Osteocyte (in vitro differentiated cells): ENCODE measurements around the gene CASP4. TPM values are rescaled to one million over a fixed set of nuclear protein-coding genes. Genes with fewer than 3 reads are reported as not detected.
"Not testable (repeated sequence)": the region's sequence is repeated elsewhere in the genome, so short reads cannot be mapped to it uniquely, and the experiment has no call there.

Experiments
- DNase-seq: peaks from one replicate; pipeline ENCODE4 v3.0.0; 2021; ENCODE audit warnings: mixed read lengths; ENCODE audit not compliant: unreplicated experiment; ENCODE audit errors: extremely low spot score
- H3K27ac Mint-ChIP-seq: one replicate; pipeline ENCODE4 v1.8.0; 2021; ENCODE audit warnings: mild to moderate bottlenecking, mixed read lengths; ENCODE audit not compliant: unreplicated experiment
- H3K27me3 Mint-ChIP-seq: one replicate; pipeline ENCODE4 v1.8.0; 2021; ENCODE audit warnings: mixed read lengths; ENCODE audit not compliant: unreplicated experiment
- H3K36me3 Mint-ChIP-seq: one replicate; pipeline ENCODE4 v1.8.0; 2021; ENCODE audit warnings: mixed read lengths; ENCODE audit not compliant: unreplicated experiment
- H3K4me1 Mint-ChIP-seq: one replicate; pipeline ENCODE4 v1.8.0; 2021; ENCODE audit warnings: mixed read lengths; ENCODE audit not compliant: unreplicated experiment
- H3K4me3 Mint-ChIP-seq: one replicate; pipeline ENCODE4 v1.8.0; 2021; ENCODE audit warnings: mild to moderate bottlenecking, moderate library complexity, mixed read lengths; ENCODE audit not compliant: unreplicated experiment
- H3K9me3 Mint-ChIP-seq: one replicate; pipeline ENCODE4 v1.8.0; 2021; ENCODE audit warnings: mixed read lengths; ENCODE audit not compliant: unreplicated experiment
- CTCF ChIP-seq: fragments of 200-600 bp; sonication (generic); IDR thresholded peaks from 2 replicates; pipeline ENCODE4 v1.5.0; 2021; ENCODE audit warnings: antibody characterized with exemption, mild to moderate bottlenecking, moderate library complexity
- total RNA-seq: library from RNA; stranded (reverse); gene quantifications from 2 replicates; pipeline ENCODE4 v1.2.1, GENCODE V29; 2021

Gene CASP4
- total RNA-seq, 1 donor from 2014 or later = 25.1 TPM

GRCh38 chr11:104992781-104993180, 24.4 kb upstream of the CASP4 start:
- Mint-ChIP-seq H3K4me3 (no peak overlapping the region), H3K27me3 (no peaks in the 10 kb centered on the region), H3K4me1 (no peaks in the 10 kb centered on the region), H3K27ac (no peak overlapping the region), H3K9me3 (peaks cover 17% of the 10 kb centered on the region), H3K36me3 (peaks cover 7% of the 10 kb centered on the region)
- TF ChIP-seq CTCF = no peak
- DNase-seq = no peak

- TF ChIP-seq CTCF = no peak
- Mint-ChIP-seq H3K36me3 (peaks cover 7% of the 10 kb centered on the region), H3K4me1 (no peaks in the 10 kb centered on the region), H3K27me3 (no peaks in the 10 kb centered on the region), H3K9me3 (peaks cover 25% of the 10 kb centered on the region), H3K27ac (no peak overlapping the region), H3K4me3 (no peak overlapping the region)
- no peak for DNase-seq
Observed at GRCh38 chr11:104991994-104992393, 23.6 kb upstream of the CASP4 start.

- Mint-ChIP-seq H3K4me3 (no peak overlapping the region), H3K4me1 (no peaks in the 10 kb centered on the region), H3K27ac (no peak overlapping the region), H3K36me3 (peaks cover 7% of the 10 kb centered on the region), H3K9me3 (peaks cover 25% of the 10 kb centered on the region), H3K27me3 (no peaks in the 10 kb centered on the region)
- DNase-seq = no peak
- TF ChIP-seq CTCF = no peak
Observed at GRCh38 chr11:104984808-104985207, 16.4 kb upstream of the CASP4 start.

- no peak for DNase-seq
- Mint-ChIP-seq H3K4me3 (no peak overlapping the region), H3K4me1 (no peaks in the 10 kb centered on the region), H3K36me3 (no peaks in the 10 kb centered on the region), H3K27ac (no peak overlapping the region), H3K27me3 (no peaks in the 10 kb centered on the region), H3K9me3 (no peaks in the 10 kb centered on the region)
- no peak for TF ChIP-seq CTCF
Observed at GRCh38 chr11:104979839-104980238, 11.5 kb upstream of the CASP4 start.

- H3K27me3 Mint-ChIP-seq = no peaks in the 10 kb centered on the region
- TF ChIP-seq CTCF = no peak
- no peak overlapping the region for H3K27ac Mint-ChIP-seq
- peaks cover 10% of the 10 kb centered on the region for H3K9me3 Mint-ChIP-seq
- no peak overlapping the region for H3K4me3 Mint-ChIP-seq
- no peaks in the 10 kb centered on the region for H3K36me3 Mint-ChIP-seq
- peaks cover 5% of the 10 kb centered on the region for H3K4me1 Mint-ChIP-seq
- no peak for DNase-seq
Observed at GRCh38 chr11:104973616-104974015, 5.2 kb upstream of the CASP4 start.

- DNase-seq, H3K36me3 Mint-ChIP-seq, H3K4me3 Mint-ChIP-seq, H3K9me3 Mint-ChIP-seq, H3K27me3 Mint-ChIP-seq, H3K4me1 Mint-ChIP-seq, H3K27ac Mint-ChIP-seq: not testable (repeated sequence)
Observed at GRCh38 chr11:104972924-104973323, 4.5 kb upstream of the CASP4 start.
